ENCODE data around the gene HECW1. TPM values are rescaled to one million over a fixed set of nuclear protein-coding genes. Genes with fewer than 3 reads are reported as not detected.

Gene HECW1
- total and polyA plus RNA-seq, 2 donors (not counting 1 experiment from before 2014, with no cell fraction given), result not detected

DNA sequence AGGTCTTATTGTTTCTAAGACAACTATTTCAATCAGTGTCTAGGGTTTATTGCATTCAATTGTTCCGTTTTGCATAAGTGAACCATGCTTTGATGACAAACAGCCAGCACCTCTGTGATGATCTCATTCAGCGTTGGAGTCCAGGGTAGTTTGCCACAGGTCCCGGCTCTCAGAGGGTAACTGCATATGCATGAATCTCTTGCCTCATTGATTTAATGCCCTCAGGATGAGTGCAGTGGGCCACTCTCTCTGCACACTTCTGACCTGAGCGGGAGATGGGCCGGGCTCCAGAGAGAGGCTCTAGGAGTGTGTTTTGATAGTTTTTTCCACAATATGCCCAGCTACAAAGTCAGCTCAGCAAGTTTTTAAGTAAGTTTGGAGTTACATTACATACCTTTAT lies 83.9 kb downstream of the HECW1 start:
- no peak for DNase-seq
- Histone ChIP-seq H3K36me3 (replicated peaks in 1 of 2; ENCODE audit: control extremely low read depth in 1 of 2, control insufficient read depth in 1 of 2, extremely low read depth in 1 of 2, insufficient read depth in 2 of 2, low read length in 1 of 2) (no peaks in the 10 kb centered on the region), H3K4me1 (ENCODE audit: control insufficient read depth in 2 of 2, insufficient read depth in 2 of 2, low read length in 2 of 2) (no peaks in the 10 kb centered on the region), H3K9ac (ENCODE audit: low read length) (no peak overlapping the region), H2AFZ (ENCODE audit: insufficient read depth, low read depth, low read length, poor library complexity, severe bottlenecking) (no peak overlapping the region), H3K9me3 (ENCODE audit: control extremely low read depth in 1 of 3, control insufficient read depth in 2 of 3, insufficient read depth in 1 of 3, low read length in 2 of 3) (peaks cover 0 to 3% (median 0%) of the 10 kb centered on the region in 3 donors), H4K20me1 (ENCODE audit: control insufficient read depth, insufficient read depth, low read length, poor library complexity, severe bottlenecking) (no peaks in the 10 kb centered on the region), H3K4me2 (replicated peaks; ENCODE audit: low read depth, low read length, poor library complexity, severe bottlenecking) (no peak overlapping the region), H3K4me3 (ENCODE audit: control extremely low read depth in 1 of 5, extremely low read depth in 1 of 5, insufficient read depth in 1 of 5, low read depth in 2 of 5, low read length in 4 of 5) (no peak overlapping the region), H3K27me3 (replicated peaks in 1 of 4; ENCODE audit: control extremely low read depth in 1 of 4, control insufficient read depth in 3 of 4, insufficient read depth in 4 of 4, low read length in 3 of 4) (no peaks in the 10 kb centered on the region), H3K27ac (ENCODE audit: low read length in 2 of 2) (no peak overlapping the region), H3K79me2 (ENCODE audit: control insufficient read depth, insufficient read depth, low read length) (no peaks in the 10 kb centered on the region)
- Mint-ChIP-seq H3K4me3 (no peak overlapping the region), H3K9me3 (ENCODE audit: insufficient read depth) (no peaks in the 10 kb centered on the region), H3K27me3 (peaks cover 15% of the 10 kb centered on the region), H3K4me1 (no peaks in the 10 kb centered on the region), H3K27ac (no peak overlapping the region)
- 87% methylated on average over 3 of the region's 5 CpGs for WGBS (ENCODE audit: insufficient coverage)
- ChIA-PET POLR2A (no interaction called here), CTCF (no interaction called here)
- no peak for ATAC-seq (ENCODE audit: low read depth)
- intact Hi-C loops (cut with micrococcal nuclease), result no loop called here
- TF ChIP-seq EZH2 (IDR thresholded peaks at IDR 0.05; ENCODE audit: borderline replicate concordance, insufficient read depth, low read depth, low read length, poor library complexity, severe bottlenecking), result no peak
- TF ChIP-seq, protein P1, sequence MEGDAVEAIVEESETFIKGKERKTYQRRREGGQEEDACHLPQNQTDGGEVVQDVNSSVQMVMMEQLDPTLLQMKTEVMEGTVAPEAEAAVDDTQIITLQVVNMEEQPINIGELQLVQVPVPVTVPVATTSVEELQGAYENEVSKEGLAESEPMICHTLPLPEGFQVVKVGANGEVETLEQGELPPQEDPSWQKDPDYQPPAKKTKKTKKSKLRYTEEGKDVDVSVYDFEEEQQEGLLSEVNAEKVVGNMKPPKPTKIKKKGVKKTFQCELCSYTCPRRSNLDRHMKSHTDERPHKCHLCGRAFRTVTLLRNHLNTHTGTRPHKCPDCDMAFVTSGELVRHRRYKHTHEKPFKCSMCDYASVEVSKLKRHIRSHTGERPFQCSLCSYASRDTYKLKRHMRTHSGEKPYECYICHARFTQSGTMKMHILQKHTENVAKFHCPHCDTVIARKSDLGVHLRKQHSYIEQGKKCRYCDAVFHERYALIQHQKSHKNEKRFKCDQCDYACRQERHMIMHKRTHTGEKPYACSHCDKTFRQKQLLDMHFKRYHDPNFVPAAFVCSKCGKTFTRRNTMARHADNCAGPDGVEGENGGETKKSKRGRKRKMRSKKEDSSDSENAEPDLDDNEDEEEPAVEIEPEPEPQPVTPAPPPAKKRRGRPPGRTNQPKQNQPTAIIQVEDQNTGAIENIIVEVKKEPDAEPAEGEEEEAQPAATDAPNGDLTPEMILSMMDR (IDR thresholded peaks at IDR 0.05), result no peak

DNA sequence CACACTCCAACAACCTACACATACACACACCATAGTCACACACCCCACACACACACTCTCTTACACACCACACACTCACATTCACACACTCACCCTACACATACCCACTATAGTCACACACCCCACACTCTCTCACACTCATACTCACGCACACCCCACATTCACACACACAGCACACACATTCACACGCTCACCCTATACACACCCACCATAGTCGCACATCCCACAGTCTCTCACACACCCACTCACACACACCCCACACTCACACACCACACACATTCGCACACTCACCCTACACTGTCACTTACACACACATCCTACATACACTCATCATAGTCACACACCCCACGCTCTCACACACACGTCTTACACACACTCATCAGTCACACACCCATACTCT lies 85.6 kb downstream of the HECW1 start:
- Mint-ChIP-seq H3K9me3 (ENCODE audit: insufficient read depth) (no peaks in the 10 kb centered on the region), H3K27ac (no peak overlapping the region), H3K4me1 (no peaks in the 10 kb centered on the region), H3K4me3 (no peak overlapping the region), H3K27me3 (peaks cover 12% of the 10 kb centered on the region)
- Histone ChIP-seq H3K27me3 (replicated peaks in 1 of 4; ENCODE audit: control extremely low read depth in 1 of 4, control insufficient read depth in 3 of 4, insufficient read depth in 4 of 4, low read length in 3 of 4) (no peaks in the 10 kb centered on the region), H4K20me1 (ENCODE audit: control insufficient read depth, insufficient read depth, low read length, poor library complexity, severe bottlenecking) (no peaks in the 10 kb centered on the region), H3K27ac (ENCODE audit: low read length in 2 of 2) (no peak overlapping the region), H3K4me1 (ENCODE audit: control insufficient read depth in 2 of 2, insufficient read depth in 2 of 2, low read length in 2 of 2) (no peaks in the 10 kb centered on the region), H3K4me2 (replicated peaks; ENCODE audit: low read depth, low read length, poor library complexity, severe bottlenecking) (no peak overlapping the region), H3K36me3 (replicated peaks in 1 of 2; ENCODE audit: control extremely low read depth in 1 of 2, control insufficient read depth in 1 of 2, extremely low read depth in 1 of 2, insufficient read depth in 2 of 2, low read length in 1 of 2) (no peaks in the 10 kb centered on the region), H3K4me3 (ENCODE audit: control extremely low read depth in 1 of 5, extremely low read depth in 1 of 5, insufficient read depth in 1 of 5, low read depth in 2 of 5, low read length in 4 of 5) (no peak overlapping the region), H2AFZ (ENCODE audit: insufficient read depth, low read depth, low read length, poor library complexity, severe bottlenecking) (no peak overlapping the region), H3K9me3 (ENCODE audit: control extremely low read depth in 1 of 3, control insufficient read depth in 2 of 3, insufficient read depth in 1 of 3, low read length in 2 of 3) (peaks cover 0 to 3% (median 0%) of the 10 kb centered on the region in 3 donors), H3K79me2 (ENCODE audit: control insufficient read depth, insufficient read depth, low read length) (no peaks in the 10 kb centered on the region), H3K9ac (ENCODE audit: low read length) (no peak overlapping the region)
- POLR2A ChIA-PET, result no interaction called here
- DNase-seq (no peak), ATAC-seq (ENCODE audit: low read depth) (no peak)
- CTCF ChIA-PET, result no interaction called here
- TF ChIP-seq, protein P1 (IDR thresholded peaks at IDR 0.05), result no peak
- TF ChIP-seq EZH2 (IDR thresholded peaks at IDR 0.05; ENCODE audit: borderline replicate concordance, insufficient read depth, low read depth, low read length, poor library complexity, severe bottlenecking), result no peak
- intact Hi-C loops (cut with micrococcal nuclease), result no loop called here
- 98% methylated on average over 6 of the region's 6 CpGs for WGBS (ENCODE audit: insufficient coverage)

All from B cell (primary cell).